Thyroid gland (tissue), 4 donors: Measurements from ENCODE around the gene HS6ST2. TPM values are rescaled to one million over a fixed set of nuclear protein-coding genes. Genes with fewer than 3 reads are reported as not detected.

ENCODE experiments used
- DNase-seq, 2 donors: peaks; one replicate each; pipeline ENCODE4 v3.0.0-alpha.2; 2019
- H3K27ac ChIP-seq, 3 donors: fragments of 200-600 bp; sonication (generic); 1 replicate in 2 of 3; 2 replicates in 1 of 3; pipeline ENCODE4 v1.5.1; 2016 to 2019; ENCODE audit warnings: mild to moderate bottlenecking in 1 of 3, moderate library complexity in 1 of 3
- H3K27me3 ChIP-seq: fragments of 200-600 bp; sonication (generic); one replicate; pipeline ENCODE4 v1.5.1; 2019
- H3K36me3 ChIP-seq, 2 donors: fragments of 200-600 bp; sonication (generic); one replicate each; pipeline ENCODE4 v1.5.1; 2016 to 2019
- H3K4me1 ChIP-seq, 2 donors: fragments of 200-600 bp; sonication (generic); one replicate each; pipeline ENCODE4 v1.5.1; 2017 to 2019
- H3K4me3 ChIP-seq, 3 donors: fragments of 200-600 bp; sonication (generic); replicated peaks in 1 of 3; 1 replicate in 2 of 3; 2 replicates in 1 of 3; pipeline ENCODE4 v1.5.1; 2016; ENCODE audit warnings: mild to moderate bottlenecking in 1 of 3
- H3K9me3 ChIP-seq: fragments of 200-600 bp; sonication (generic); one replicate; pipeline ENCODE4 v1.5.1; 2017
- CTCF ChIP-seq, 6 experiments: fragments of 200-600 bp in 3 of 6; fragments of 450-650 bp in 3 of 6; sonication (generic) in 3 of 6; IDR thresholded peaks; one replicate each; pipeline ENCODE4 v1.5.1; 2016 to 2019; ENCODE audit warnings: antibody characterized with exemption in 6 of 6, mild to moderate bottlenecking in 2 of 6, inconsistent platforms in 1 of 6, moderate library complexity in 1 of 6
- POLR2A ChIP-seq, 2 donors: fragments of 450-650 bp; IDR thresholded peaks; one replicate each; pipeline ENCODE4 v1.6.1; 2017; ENCODE audit warnings: antibody characterized with exemption in 2 of 2, mild to moderate bottlenecking in 2 of 2, moderate library complexity in 1 of 2
- WGBS, 2 donors: methylation state at CpG; one replicate each; pipeline ENCODE4 v1.1.5; 2017; 5-methylcytosine and 5-hydroxymethylcytosine counted together
- intact Hi-C: fragments of 100-400 bp; cut with DNase I; formaldehyde crosslinking; loops from one replicate; pipeline ENCODE4 v1.15.1; 2023
- total RNA-seq, 4 donors: library from RNA; depleted of rRNA; stranded (reverse); fragments of >200 nt; gene quantifications; one replicate each; pipeline ENCODE4 v1.2.3, GENCODE V29; 2016

The HS6ST2 gene
- total RNA-seq, 4 donors from 2014 or later: 0.11 to 0.78 (median 0.38) TPM; not detected in 1

GRCh38 chrX:132836471-132836870, 122.0 kb downstream of the HS6ST2 start:
- Histone ChIP-seq H3K27me3 (no peaks in the 10 kb centered on the region), H3K9me3 (no peaks in the 10 kb centered on the region)
- intact Hi-C loops: no loop called here

GRCh38 chrX:132834741-132835140, 123.7 kb downstream of the HS6ST2 start:
- DNase-seq: no peak
- no peak for TF ChIP-seq CTCF (IDR thresholded peaks at IDR 0.05)
- TF ChIP-seq POLR2A (IDR thresholded peaks at IDR 0.05): no peak
- Histone ChIP-seq H3K27ac (no peak overlapping the region), H3K4me3 (no peak overlapping the region), H3K4me1 (no peaks in the 10 kb centered on the region), H3K9me3 (no peaks in the 10 kb centered on the region), H3K27me3 (no peaks in the 10 kb centered on the region), H3K36me3 (no peaks in the 10 kb centered on the region)
- 78 to 88% methylated on average over 1 of the region's 1 CpG for WGBS, 2 donors
- intact Hi-C loops: no loop called here

More at GRCh38 chrX:132836471-132836870, 122.0 kb downstream of the HS6ST2 start:
- Histone ChIP-seq H3K4me1 (no peaks in the 10 kb centered on the region), H3K36me3 (no peaks in the 10 kb centered on the region), H3K27ac (no peak overlapping the region), H3K4me3 (no peak overlapping the region)
- no peak for DNase-seq
- no peak for TF ChIP-seq CTCF (IDR thresholded peaks at IDR 0.05)
- TF ChIP-seq POLR2A (IDR thresholded peaks at IDR 0.05): no peak

- TF ChIP-seq POLR2A (IDR thresholded peaks at IDR 0.05) (no peak), CTCF (IDR thresholded peaks at IDR 0.05) (no peak)
- Histone ChIP-seq H3K4me3 (no peak overlapping the region), H3K4me1 (no peaks in the 10 kb centered on the region), H3K36me3 (no peaks in the 10 kb centered on the region), H3K27me3 (no peaks in the 10 kb centered on the region), H3K27ac (no peak overlapping the region), H3K9me3 (no peaks in the 10 kb centered on the region)
- WGBS, 2 donors: 90 to 92% methylated on average over 5 of the region's 5 CpGs
- intact Hi-C loops: no loop called here
- DNase-seq: no peak
These were observed 124.3 kb downstream of the HS6ST2 start for GRCh38 chrX:132834109-132834508.

- Histone ChIP-seq H3K4me1 (no peaks in the 10 kb centered on the region), H3K9me3 (no peaks in the 10 kb centered on the region), H3K27me3 (no peaks in the 10 kb centered on the region), H3K4me3 (no peak overlapping the region), H3K36me3 (no peaks in the 10 kb centered on the region), H3K27ac (no peak overlapping the region)
- WGBS, 2 donors: 56 to 57% methylated on average over 1 of the region's 2 CpGs
- DNase-seq: no peak
- intact Hi-C loops: no loop called here
- no peak for TF ChIP-seq CTCF (IDR thresholded peaks at IDR 0.05)
- TF ChIP-seq POLR2A (IDR thresholded peaks at IDR 0.05): no peak
These were observed 125.1 kb downstream of the HS6ST2 start for GRCh38 chrX:132833373-132833772.

GRCh38 chrX:132831336-132831973, 127.0 kb downstream of the HS6ST2 start:
- H3K4me3 ChIP-seq: no peak overlapping the region
- no peak for DNase-seq
- H3K27ac ChIP-seq: no peak overlapping the region
- TF ChIP-seq CTCF (IDR thresholded peaks at IDR 0.05): no peak
- TF ChIP-seq POLR2A (IDR thresholded peaks at IDR 0.05): no peak
- H3K36me3 ChIP-seq: no peaks in the 10 kb centered on the region
- H3K9me3 ChIP-seq: no peaks in the 10 kb centered on the region
- intact Hi-C loops: no loop called here
- no peaks in the 10 kb centered on the region for H3K4me1 ChIP-seq
- 58 to 64% methylated on average over 7 to 8 of the region's 8 CpGs for WGBS, 2 donors
- no peaks in the 10 kb centered on the region for H3K27me3 ChIP-seq
